Body of pancreas (tissue), 4 donors: ENCODE data around the gene FAM151A. TPM values are rescaled to one million over a fixed set of nuclear protein-coding genes. Genes with fewer than 3 reads are reported as not detected.

Experiments used
- ATAC-seq: fragments of 150-250 bp; one replicate; pipeline ENCODE4 v1.9.1; 2016
- DNase-seq, 4 donors: peaks; one replicate each; pipeline ENCODE4 v3.0.0-alpha.2; 2019
- H3K27ac ChIP-seq, 4 donors: fragments of 200-600 bp; sonication (generic); 1 replicate in 3 of 4; 2 replicates in 1 of 4; pipeline versions ENCODE4 v1.5.1 to v1.6.1; 2016 to 2019; ENCODE audit warnings: mild to moderate bottlenecking in 1 of 4, mixed read lengths in 1 of 4, moderate library complexity in 1 of 4
- H3K27me3 ChIP-seq, 2 donors: fragments of 200-600 bp; sonication (generic); one replicate each; pipeline ENCODE4 v1.6.0; 2016; ENCODE audit warnings: mild to moderate bottlenecking in 1 of 2
- H3K36me3 ChIP-seq, 2 donors: fragments of 200-600 bp; sonication (generic); replicated peaks in 1 of 2; 2 replicates each; pipeline ENCODE4 v1.5.1; 2016; ENCODE audit warnings: low read depth in 2 of 2; ENCODE audit not compliant: insufficient read depth in 1 of 2
- H3K4me1 ChIP-seq: fragments of 200-600 bp; sonication (generic); one replicate; pipeline ENCODE4 v1.6.0; 2016
- H3K4me3 ChIP-seq, 2 donors: fragments of 200-600 bp; sonication (generic); 1 replicate in 1 of 2; 2 replicates in 1 of 2; pipeline ENCODE4 v1.5.1; 2016 to 2019
- H3K9me3 ChIP-seq, 3 donors: fragments of 200-600 bp; sonication (generic); 1 replicate in 2 of 3; 2 replicates in 1 of 3; pipeline ENCODE4 v1.5.1; 2016
- CTCF ChIP-seq, 7 experiments: fragments of 450-650 bp in 4 of 7; fragments of 200-600 bp in 3 of 7; sonication (generic) in 3 of 7; IDR thresholded peaks; one replicate each; pipeline ENCODE4 v1.5.1; 2016 to 2019; ENCODE audit warnings: antibody characterized with exemption in 7 of 7
- POLR2A ChIP-seq, 3 donors: fragments of 450-650 bp; IDR thresholded peaks; one replicate each; pipeline ENCODE4 v1.6.1; 2016; ENCODE audit warnings: antibody characterized with exemption in 3 of 3, mild to moderate bottlenecking in 2 of 3
- WGBS, 2 donors: methylation state at CpG; one replicate each; pipeline ENCODE4 v1.1.5; 2017; 5-methylcytosine and 5-hydroxymethylcytosine counted together
- intact Hi-C: fragments of 100-400 bp; cut with DNase I; formaldehyde crosslinking; loops from one replicate; pipeline ENCODE4 v1.15.1; 2023
- total RNA-seq, 2 donors: library from RNA; depleted of rRNA; stranded (reverse); fragments of >200 nt; gene quantifications; one replicate each; pipeline ENCODE4 v1.1.0, GENCODE V29; 2016

Gene FAM151A
- total RNA-seq, 2 donors from 2014 or later: not detected

GRCh38 chr1:54607821-54608565, 15.3 kb downstream of the FAM151A start:
- no peaks in the 10 kb centered on the region for H3K4me1 ChIP-seq
- H3K4me3 ChIP-seq: no peak overlapping the region
- DNase-seq (no peak), ATAC-seq (no peak)
- H3K27ac ChIP-seq: no peak overlapping the region
- intact Hi-C loops: no loop called here
- H3K9me3 ChIP-seq: no peaks in the 10 kb centered on the region
- H3K36me3 ChIP-seq: no peaks in the 10 kb centered on the region
- TF ChIP-seq CTCF (IDR thresholded peaks at IDR 0.05) (no peak), POLR2A (IDR thresholded peaks at IDR 0.05) (no peak)
- WGBS, 2 donors: 91 to 92% methylated on average over 14 to 18 of the region's 19 CpGs
- H3K27me3 ChIP-seq: no peaks in the 10 kb centered on the region

DNA sequence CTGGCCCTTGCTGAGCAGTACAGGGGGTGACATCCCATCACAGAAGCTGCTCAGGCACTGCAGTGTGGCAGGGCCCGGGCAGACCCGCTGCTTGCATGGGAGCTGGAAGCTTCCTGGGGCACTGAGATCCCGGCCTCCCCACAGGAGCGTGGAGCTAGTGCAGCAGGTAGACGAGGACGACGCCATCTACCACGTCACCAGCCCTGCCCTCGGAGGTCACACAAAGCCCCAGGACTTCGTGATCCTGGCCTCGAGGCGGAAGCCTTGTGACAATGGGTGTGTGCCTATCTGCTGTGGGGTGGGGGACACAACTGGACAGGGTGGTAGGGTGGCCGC, 16.4 kb downstream of the FAM151A start:
- TF ChIP-seq CTCF (IDR thresholded peaks at IDR 0.05) (no peak), POLR2A (IDR thresholded peaks at IDR 0.05) (no peak)
- Histone ChIP-seq H3K27ac (no peak overlapping the region), H3K27me3 (no peaks in the 10 kb centered on the region), H3K4me1 (no peaks in the 10 kb centered on the region), H3K4me3 (no peak overlapping the region), H3K36me3 (no peaks in the 10 kb centered on the region), H3K9me3 (no peaks in the 10 kb centered on the region)
- intact Hi-C loops: no loop called here
- 92 to 93% methylated on average over 2 to 13 of the region's 13 CpGs for WGBS, 2 donors
- ATAC-seq (no peak), DNase-seq (no peak)

DNA sequence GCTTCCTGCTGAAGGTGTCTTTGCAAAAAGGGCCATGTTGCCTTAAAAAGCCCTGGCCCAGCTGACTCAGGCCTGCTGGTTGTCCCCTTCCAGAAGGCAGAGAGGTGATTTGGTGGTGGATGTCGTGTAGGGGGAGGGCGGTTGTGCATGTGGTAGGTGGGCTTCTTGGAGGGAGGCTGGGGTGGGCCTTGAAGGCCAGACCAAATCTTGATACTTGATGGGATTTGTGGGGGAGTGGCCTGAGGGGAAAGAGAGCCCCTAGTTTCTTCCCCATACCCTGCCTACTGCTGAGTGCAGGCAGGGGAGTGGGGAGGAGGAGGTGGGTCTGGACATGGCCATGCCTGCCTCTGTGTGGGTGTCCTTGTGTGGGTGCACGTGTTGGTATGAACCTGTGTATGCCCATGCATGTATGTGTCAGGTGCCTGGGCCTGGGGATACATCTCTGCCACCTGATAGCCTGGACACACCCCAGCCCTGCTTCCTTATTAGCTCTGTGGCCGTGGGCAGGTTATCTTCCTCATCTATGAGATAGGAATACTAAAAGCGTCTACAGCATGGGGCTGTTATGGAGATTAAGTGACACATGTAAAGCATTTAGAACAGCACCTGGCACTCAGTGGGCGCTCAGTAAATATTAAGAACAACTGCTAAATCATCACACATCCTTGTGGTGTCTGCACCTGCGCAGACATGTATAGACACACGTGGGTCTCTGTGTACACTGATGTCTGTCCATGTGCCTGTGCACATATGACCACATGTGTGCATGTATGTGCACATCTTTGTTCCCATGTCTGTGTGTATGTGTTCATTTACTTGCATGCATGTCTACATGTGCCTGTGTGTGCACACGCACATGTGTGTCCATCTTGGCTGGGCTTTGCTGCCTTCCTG, 17.0 kb downstream of the FAM151A start:
- no peak for DNase-seq
- TF ChIP-seq POLR2A (IDR thresholded peaks at IDR 0.05) (no peak), CTCF (IDR thresholded peaks at IDR 0.05) (no peak)
- Histone ChIP-seq H3K4me3 (no peak overlapping the region), H3K4me1 (no peaks in the 10 kb centered on the region), H3K9me3 (no peaks in the 10 kb centered on the region), H3K27ac (no peak overlapping the region), H3K36me3 (no peaks in the 10 kb centered on the region), H3K27me3 (no peaks in the 10 kb centered on the region)
- intact Hi-C loops: no loop called here
- ATAC-seq: no peak
- 86 to 88% methylated on average over 8 to 9 of the region's 9 CpGs for WGBS, 2 donors

DNA sequence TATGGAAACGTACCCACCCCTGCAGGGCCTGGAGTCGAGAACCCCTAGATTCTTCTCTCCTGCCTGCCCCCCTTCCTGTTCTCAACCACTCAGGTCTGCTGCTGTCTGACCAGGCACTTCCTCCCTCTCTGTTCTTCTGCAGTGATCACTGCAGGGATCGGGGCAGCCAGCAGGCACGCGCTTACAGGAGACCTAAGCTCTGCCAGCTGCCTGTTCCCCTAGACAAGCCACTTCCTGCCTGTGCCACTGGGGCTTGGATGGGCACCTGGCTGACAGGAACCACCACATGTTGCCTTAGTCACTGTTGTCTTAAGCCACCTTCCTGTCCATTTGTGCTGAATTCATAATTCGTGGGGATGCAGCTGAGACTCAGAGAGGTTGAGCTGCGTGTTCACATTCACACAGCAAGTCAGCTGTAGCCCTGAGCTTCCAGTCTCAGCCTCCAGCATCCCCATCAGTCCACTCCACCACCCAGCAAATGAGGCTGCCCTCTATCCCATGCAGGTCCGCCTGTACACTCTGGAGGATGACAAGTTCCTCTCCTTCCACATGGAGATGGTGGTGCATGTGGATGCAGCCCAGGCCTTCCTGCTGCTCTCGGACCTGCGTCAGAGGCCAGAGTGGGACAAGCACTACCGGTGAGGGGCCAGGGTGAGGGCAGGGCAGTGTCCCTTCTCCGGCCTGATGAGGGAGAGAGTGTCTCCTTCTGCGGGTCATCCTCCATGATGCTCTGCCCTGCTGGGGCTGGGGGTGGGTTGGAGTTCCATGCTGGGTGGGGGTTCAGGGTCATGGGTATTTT, 18.6 kb downstream of the FAM151A start:
- TF ChIP-seq POLR2A (IDR thresholded peaks at IDR 0.05) (no peak), CTCF (IDR thresholded peaks at IDR 0.05) (no peak)
- ATAC-seq (no peak), DNase-seq (no peak)
- no peaks in the 10 kb centered on the region for H3K27me3 ChIP-seq
- no peak overlapping the region for H3K27ac ChIP-seq
- 78 to 83% methylated on average over 8 to 13 of the region's 13 CpGs for WGBS, 2 donors
- no peaks in the 10 kb centered on the region for H3K9me3 ChIP-seq
- H3K4me3 ChIP-seq: no peak overlapping the region
- intact Hi-C loops: no loop called here
- H3K4me1 ChIP-seq: no peaks in the 10 kb centered on the region
- no peaks in the 10 kb centered on the region for H3K36me3 ChIP-seq
